ENCODE results near the gene ZNF556.

- TF ChIP-seq EZH2phosphoT487 (IDR thresholded peaks at IDR 0.05; ENCODE audit: borderline replicate concordance, low read depth, low read length) = no peak
- no peak for TF ChIP-seq CTCF (conservative IDR thresholded peaks at IDR 0.05; ENCODE audit: low read length)
Observed at GRCh38 chr19:2846180-2846894, 20.8 kb upstream of the ZNF556 start.

All from OCI-LY7 (cell line).